T-helper 1 cell (primary cell): ENCODE results near the gene TSPAN9.
"Not testable (repeated sequence)": the region's sequence is repeated elsewhere in the genome, so short reads cannot be mapped to it uniquely, and the experiment has no call there.

Source experiments
- DNase-seq, 5 donors: peaks; one replicate each; pipeline ENCODE4 v3.0.0-alpha.2; 2012 to 2020

TSPAN9 gene

GRCh38 chr12:3045494-3045893 lies 31.7 kb upstream of the TSPAN9 start:
- no peak for DNase-seq

- DNase-seq, result no peak
Measured at GRCh38 chr12:3045989-3046388, 31.2 kb upstream of the TSPAN9 start.

- DNase-seq, result no peak
Measured at GRCh38 chr12:3046441-3047200, 30.6 kb upstream of the TSPAN9 start.

GRCh38 chr12:3047961-3048360 lies 29.2 kb upstream of the TSPAN9 start:
- DNase-seq, result no peak

GRCh38 chr12:3048540-3048939 lies 28.6 kb upstream of the TSPAN9 start:
- DNase-seq, result no peak

GRCh38 chr12:3049176-3049575 lies 28.0 kb upstream of the TSPAN9 start:
- no peak for DNase-seq

GRCh38 chr12:3049611-3050249 lies 27.4 kb upstream of the TSPAN9 start:
- DNase-seq, result no peak

GRCh38 chr12:3054374-3054773 lies 22.8 kb upstream of the TSPAN9 start:
- no peak for DNase-seq

- no peak for DNase-seq
Measured at GRCh38 chr12:3055026-3055703, 22.0 kb upstream of the TSPAN9 start.

GRCh38 chr12:3055704-3056467 lies 21.3 kb upstream of the TSPAN9 start:
- DNase-seq, result no peak

- no peak for DNase-seq
Measured at GRCh38 chr12:3061059-3061458, 16.1 kb upstream of the TSPAN9 start.

- no peak for DNase-seq
Measured at GRCh38 chr12:3061501-3062215, 15.5 kb upstream of the TSPAN9 start.

GRCh38 chr12:3065300-3065699 lies 11.9 kb upstream of the TSPAN9 start:
- DNase-seq, result no peak

GRCh38 chr12:3065846-3066245 lies 11.3 kb upstream of the TSPAN9 start:
- DNase-seq, result not testable (repeated sequence)

GRCh38 chr12:3069714-3070113 lies 7.5 kb upstream of the TSPAN9 start:
- no peak for DNase-seq

GRCh38 chr12:3071107-3071506 lies 6.1 kb upstream of the TSPAN9 start:
- DNase-seq, result no peak

GRCh38 chr12:3071710-3072109 lies 5.5 kb upstream of the TSPAN9 start:
- no peak for DNase-seq

GRCh38 chr12:3073438-3074250 lies 3.5 kb upstream of the TSPAN9 start:
- peak; percentile 54 to 76 (median 68) for DNase-seq

- DNase-seq, result no peak
Measured at GRCh38 chr12:3075315-3075714, 1.9 kb upstream of the TSPAN9 start.

GRCh38 chr12:3077572-3078081 lies 448 bp downstream of the TSPAN9 start:
- DNase-seq, result peak in 2 of 5 donors; percentile 4 to 10

GRCh38 chr12:3078086-3078820 lies 1.1 kb downstream of the TSPAN9 start:
- DNase-seq, result no peak
